ENCODE data around the gene MUC5AC.
"Not testable (repeated sequence)": the region's sequence is repeated elsewhere in the genome, so short reads cannot be mapped to it uniquely, and the experiment has no call there.

MUC5AC gene

DNA sequence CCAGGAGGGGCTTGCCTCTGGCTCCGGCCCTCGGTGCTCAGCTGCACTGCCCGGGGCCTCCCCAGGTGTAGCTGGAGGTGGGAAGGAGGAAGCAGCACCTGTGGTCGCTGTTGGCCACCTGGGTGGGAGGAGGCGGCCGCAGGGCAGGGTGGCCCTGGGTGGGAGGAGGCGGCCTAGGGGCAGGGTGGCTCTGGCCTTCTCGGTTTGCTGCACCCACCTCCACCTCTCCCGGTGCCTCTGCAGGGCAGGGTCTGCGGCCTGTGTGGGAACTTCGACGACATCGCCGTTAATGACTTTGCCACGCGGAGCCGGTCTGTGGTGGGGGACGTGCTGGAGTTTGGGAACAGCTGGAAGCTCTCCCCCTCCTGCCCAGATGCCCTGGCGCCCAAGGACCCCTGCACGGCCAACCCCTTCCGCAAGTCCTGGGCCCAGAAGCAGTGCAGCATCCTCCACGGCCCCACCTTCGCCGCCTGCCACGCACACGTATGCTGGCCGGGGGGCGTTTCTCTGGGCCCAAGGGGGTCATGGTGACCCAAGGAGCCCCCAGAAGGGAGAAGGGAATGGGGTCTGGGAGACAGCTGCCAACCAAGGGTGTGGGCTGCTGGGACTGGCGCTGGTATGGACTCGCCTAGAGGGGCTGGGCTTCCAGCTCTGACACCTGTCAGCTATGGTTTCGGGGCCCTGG, 20.6 kb downstream of the MUC5AC start:
- no peak for DNase-seq

DNA sequence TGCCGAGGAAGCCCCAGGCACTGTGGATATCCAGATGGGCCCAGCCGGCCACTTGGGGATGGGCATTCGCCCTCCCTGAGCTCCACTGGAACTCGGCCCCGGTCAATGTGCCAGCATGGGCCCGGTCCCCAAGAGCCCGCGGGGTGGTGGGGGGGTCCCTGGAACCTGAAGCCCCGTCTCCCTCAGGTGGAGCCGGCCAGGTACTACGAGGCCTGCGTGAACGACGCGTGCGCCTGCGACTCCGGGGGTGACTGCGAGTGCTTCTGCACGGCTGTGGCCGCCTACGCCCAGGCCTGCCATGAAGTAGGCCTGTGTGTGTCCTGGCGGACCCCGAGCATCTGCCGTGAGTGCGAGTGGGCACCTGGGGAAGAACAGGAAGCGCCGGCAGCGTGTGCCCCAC, 21.2 kb downstream of the MUC5AC start:
- no peak for DNase-seq

DNA sequence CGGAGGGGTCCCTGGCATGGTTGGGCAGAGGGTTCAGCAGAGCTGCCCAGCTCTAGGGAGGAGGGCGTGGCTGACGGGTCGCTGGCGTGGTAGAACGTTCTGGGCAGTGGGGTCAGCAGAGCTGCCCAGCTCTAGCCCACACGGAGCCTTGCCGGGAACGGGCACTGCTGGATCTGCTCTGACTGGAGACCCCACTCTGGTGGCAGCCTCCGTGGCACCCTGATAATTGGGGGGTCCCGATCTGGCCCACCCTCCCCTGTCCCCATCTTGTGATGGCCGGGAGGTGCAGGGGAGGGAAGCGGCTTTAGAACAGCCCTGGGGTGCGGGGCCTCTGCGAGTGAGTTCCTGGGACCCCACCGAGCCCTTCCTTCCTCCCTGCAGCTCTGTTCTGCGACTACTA, 21.9 kb downstream of the MUC5AC start:
- DNase-seq = no peak

DNA sequence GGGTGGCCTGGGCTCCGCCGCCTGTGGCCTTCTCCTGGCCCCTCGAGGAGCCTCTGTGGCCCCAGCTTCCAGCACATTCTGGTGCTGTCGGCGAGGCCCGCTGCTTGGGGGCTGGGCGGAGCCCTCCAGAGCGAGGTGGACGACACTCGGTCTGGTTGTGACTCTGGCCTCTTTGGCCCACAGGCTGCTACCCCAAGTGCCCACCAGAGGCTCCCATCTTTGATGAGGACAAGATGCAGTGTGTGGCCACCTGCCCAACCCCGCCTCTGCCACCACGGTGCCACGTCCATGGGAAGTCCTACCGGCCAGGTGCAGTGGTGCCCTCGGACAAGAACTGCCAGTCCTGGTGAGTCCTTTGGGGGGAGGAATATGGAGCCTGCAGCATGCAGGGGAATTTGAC, 22.4 kb downstream of the MUC5AC start:
- DNase-seq = no peak

DNA sequence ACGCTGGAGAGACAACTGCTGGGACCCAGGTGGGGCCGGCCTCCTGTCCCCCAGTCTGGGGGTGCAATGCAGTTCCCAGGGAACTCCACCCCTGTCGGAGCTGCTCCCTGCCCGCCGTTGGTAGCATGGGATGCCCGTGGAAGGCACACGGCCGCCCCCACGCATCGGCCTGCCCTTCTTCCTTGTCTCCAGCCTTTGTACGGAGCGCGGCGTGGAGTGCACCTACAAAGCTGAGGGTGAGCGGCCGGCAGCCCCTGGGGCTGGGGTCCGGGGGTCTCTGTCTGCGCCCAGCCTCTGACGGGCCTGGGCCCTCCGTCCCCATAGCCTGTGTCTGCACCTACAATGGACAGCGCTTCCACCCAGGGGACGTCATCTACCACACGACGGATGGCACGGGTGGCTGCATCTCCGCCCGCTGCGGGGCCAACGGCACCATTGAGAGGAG, 23.2 kb downstream of the MUC5AC start:
- no peak for DNase-seq

DNA sequence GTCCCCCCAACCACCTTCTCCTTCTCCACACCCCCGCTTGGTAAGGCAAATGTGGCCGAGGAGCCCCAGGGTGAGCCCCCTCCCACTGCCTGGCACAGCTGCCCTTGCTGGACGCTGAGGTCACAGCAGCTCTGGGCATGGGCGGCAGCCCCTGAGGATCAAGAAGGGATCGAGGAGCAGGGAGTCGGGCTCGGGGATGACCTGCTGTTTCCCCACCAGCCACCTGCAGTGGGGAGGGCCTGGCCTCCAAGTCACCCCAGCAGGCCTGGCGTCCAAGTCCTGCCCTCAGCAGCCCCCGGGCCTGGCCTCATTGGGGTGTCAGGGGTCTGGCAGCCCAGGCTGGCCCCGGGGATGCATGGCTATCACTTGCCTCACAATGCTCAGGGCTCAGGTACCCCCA, 23.7 kb downstream of the MUC5AC start:
- no peak for DNase-seq

DNA sequence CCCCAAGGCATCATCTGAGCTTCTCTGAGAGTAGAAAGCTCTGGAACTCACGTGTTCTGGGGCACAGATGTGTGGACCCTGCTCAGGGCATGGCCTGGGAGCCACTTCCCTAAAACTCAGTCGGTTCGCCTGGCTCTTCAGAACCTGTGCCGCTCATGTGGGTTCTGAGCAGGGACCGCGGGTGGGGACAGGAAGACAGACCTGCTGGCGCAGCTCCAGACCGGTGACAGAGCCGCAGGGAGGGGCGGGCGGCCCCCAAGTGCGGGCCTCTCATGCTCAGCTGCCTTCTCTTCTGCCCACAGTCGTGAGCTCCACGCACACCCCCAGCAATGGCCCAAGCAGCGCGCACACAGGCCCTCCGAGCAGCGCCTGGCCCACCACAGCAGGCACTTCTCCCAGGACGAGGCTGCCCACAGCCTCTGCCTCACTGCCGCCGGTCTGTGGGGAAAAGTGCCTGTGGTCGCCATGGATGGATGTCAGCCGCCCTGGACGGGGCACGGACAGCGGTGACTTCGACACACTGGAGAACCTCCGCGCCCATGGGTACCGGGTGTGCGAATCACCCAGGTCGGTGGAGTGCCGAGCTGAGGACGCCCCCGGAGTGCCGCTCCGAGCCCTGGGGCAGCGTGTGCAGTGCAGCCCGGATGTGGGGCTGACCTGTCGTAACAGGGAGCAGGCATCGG, 24.2 kb downstream of the MUC5AC start:
- DNase-seq = no peak

DNA sequence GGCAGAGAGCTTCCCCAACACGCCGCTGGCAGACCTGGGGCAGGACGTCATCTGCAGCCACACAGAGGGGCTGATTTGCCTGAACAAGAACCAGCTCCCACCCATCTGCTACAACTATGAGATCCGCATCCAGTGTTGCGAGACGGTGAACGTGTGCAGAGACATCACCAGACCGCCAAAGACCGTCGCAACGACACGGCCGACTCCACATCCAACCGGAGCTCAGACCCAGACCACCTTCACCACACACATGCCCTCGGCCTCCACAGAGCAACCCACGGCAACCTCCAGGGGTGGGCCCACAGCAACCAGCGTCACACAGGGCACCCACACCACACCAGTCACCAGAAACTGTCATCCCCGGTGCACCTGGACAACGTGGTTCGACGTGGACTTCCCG, 26.4 kb downstream of the MUC5AC start:
- DNase-seq = not testable (repeated sequence)

DNA sequence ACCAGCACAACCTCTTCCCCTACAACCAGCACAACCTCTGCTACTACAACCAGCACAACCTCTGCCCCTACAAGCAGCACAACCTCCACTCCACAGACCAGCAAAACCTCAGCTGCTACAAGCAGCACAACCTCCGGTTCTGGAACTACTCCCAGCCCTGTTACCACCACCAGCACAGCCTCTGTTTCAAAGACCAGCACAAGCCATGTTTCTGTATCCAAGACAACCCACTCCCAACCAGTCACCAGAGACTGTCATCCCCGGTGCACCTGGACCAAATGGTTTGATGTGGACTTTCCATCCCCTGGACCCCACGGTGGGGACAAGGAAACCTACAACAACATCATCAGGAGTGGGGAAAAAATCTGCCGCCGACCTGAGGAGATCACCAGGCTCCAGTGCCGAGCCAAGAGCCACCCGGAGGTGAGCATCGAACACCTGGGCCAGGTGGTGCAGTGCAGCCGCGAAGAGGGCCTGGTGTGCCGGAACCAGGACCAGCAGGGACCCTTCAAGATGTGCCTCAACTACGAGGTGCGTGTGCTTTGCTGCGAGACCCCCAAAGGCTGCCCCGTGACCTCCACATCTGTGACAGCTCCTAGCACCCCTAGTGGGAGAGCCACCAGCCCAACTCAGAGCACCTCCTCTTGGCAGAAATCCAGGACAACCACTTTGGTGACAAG, 30.8 kb downstream of the MUC5AC start:
- not testable (repeated sequence) for DNase-seq

DNA sequence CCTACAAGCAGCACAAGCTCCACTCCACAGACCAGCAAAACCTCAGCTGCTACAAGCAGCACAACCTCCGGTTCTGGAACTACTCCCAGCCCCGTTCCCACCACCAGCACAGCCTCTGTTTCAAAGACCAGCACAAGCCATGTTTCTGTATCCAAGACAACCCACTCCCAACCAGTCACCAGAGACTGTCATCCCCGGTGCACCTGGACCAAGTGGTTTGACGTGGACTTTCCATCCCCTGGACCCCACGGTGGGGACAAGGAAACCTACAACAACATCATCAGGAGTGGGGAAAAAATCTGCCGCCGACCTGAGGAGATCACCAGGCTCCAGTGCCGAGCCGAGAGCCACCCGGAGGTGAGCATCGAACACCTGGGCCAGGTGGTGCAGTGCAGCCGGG, 32.1 kb downstream of the MUC5AC start:
- DNase-seq = not testable (repeated sequence)

DNA sequence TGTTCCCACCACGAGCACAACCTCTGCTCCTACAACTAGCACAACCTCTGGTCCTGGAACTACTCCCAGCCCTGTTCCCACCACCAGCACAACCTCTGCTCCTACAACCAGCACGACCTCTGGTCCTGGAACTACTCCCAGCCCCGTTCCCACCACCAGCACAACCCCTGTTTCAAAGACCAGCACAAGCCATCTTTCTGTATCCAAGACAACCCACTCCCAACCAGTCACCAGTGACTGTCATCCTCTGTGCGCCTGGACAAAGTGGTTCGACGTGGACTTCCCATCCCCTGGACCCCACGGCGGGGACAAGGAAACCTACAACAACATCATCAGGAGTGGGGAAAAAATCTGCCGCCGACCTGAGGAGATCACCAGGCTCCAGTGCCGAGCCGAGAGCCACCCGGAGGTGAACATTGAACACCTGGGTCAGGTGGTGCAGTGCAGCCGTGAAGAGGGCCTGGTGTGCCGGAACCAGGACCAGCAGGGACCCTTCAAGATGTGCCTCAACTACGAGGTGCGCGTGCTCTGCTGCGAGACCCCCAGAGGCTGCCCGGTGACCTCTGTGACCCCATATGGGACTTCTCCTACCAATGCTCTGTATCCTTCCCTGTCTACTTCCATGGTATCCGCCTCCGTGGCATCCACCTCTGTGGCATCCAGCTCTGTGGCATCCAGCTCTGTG, 34.2 kb downstream of the MUC5AC start:
- not testable (repeated sequence) for DNase-seq

DNA sequence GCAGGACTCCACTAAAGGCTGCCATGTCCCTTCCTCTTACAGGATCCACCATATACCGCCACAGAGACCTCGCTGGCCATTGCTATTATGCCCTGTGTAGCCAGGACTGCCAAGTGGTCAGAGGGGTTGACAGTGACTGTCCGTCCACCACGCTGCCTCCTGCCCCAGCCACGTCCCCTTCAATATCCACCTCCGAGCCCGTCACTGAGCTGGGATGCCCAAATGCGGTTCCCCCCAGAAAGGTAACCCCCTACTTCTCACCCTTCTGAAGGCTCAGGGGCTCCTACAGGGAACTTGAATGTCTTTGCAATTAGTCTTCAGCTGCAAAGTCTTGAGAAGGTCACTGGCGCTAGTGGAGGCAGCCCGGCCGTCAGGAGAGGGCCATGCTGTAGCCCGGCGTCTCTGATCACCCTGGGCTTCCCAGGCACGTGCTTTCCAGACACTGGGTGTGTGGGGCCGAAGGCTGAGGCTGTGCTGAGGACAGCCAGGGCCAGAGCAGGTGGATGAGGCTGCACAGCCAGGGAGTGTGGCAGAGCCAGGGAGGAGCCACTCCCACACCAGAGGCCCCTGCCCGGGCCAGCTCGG, 35.1 kb downstream of the MUC5AC start:
- DNase-seq = no peak

DNA sequence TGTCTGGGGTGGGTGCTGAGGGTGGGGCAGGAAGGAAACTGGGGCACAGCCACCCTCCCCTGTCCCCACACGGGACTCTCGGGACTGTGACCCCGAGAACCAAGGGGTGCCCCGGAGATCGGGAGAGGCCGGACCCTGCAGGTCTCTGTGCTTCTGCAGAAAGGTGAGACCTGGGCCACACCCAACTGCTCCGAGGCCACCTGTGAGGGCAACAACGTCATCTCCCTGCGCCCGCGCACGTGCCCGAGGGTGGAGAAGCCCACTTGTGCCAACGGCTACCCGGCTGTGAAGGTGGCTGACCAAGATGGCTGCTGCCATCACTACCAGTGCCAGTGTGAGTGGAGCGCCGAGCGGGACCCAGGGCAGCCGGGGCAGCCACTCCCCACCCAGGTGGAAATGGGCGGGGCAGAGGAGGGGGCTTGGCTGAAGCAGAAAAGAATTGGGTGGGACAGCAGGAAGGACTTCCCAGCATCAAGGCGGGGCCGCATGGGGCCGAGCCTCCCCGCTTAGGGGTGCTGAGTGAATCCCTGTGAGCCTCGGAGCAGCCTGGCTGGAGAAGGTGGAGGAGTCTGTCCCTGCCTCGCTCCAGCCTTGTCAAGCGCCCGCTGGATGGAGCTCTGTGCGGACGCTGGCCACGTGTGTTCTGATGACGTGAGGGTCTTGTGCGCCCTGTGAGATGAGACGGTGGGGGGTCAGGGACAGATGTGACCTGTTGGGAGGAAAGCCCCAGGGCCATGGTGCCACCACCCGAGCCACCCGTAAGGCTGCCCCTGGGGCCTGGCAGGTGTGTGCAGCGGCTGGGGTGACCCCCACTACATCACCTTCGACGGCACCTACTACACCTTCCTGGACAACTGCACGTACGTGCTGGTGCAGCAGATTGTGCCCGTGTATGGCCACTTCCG, 35.8 kb downstream of the MUC5AC start:
- DNase-seq = no peak

DNA sequence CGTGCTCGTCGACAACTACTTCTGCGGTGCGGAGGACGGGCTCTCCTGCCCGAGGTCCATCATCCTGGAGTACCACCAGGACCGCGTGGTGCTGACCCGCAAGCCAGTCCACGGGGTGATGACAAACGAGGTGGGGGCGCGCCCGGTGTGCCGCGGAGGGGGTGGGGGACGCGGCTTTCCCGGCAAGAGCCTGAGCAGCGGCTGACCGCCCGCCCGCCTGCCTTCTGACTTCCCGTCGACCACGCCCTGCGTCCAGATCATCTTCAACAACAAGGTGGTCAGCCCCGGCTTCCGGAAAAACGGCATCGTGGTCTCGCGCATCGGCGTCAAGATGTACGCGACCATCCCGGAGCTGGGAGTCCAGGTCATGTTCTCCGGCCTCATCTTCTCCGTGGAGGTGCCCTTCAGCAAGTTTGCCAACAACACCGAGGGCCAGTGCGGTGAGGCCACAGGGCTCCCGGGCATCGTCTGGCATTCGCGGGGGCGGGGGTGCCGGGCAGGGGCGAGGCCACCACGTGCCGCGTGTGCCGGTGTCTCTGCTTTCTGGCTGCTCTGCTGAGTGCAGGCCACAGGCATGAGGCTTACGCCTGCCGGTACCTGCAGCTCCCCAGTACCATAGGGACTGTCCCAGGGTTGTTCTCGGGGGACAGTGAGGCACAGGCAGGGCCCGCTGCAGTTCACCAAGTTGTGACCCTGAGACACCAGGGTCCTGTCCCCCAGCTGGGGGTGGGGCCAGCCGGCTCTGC, 36.7 kb downstream of the MUC5AC start:
- no peak for DNase-seq

DNA sequence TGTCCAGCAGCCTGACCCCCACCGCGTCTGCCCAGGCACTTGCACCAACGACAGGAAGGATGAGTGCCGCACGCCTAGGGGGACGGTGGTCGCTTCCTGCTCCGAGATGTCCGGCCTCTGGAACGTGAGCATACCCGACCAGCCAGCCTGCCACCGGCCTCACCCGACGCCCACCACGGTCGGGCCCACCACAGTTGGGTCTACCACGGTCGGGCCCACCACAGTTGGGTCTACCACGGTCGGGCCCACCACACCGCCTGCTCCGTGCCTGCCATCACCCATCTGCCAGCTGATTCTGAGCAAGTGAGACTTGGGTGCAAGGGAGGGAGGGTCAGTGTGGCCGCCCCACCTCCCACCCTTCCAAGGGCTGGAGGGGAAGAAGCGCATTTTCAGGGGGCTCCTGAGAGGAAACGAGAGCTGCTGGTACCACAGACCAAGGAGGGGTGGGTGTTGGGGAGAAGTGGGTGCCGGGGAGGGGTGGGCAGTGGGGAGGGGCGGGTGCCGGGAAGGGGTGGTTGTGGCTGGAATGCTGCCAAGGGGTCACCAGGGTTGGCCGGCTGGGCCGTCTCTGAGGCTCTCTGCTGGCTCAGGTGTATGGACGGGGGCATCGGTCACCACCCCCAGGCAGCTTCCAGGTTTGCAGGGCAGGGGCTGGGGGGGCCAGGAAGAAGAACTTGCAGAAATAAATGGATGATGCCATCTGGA, 37.4 kb downstream of the MUC5AC start:
- DNase-seq = no peak

DNA sequence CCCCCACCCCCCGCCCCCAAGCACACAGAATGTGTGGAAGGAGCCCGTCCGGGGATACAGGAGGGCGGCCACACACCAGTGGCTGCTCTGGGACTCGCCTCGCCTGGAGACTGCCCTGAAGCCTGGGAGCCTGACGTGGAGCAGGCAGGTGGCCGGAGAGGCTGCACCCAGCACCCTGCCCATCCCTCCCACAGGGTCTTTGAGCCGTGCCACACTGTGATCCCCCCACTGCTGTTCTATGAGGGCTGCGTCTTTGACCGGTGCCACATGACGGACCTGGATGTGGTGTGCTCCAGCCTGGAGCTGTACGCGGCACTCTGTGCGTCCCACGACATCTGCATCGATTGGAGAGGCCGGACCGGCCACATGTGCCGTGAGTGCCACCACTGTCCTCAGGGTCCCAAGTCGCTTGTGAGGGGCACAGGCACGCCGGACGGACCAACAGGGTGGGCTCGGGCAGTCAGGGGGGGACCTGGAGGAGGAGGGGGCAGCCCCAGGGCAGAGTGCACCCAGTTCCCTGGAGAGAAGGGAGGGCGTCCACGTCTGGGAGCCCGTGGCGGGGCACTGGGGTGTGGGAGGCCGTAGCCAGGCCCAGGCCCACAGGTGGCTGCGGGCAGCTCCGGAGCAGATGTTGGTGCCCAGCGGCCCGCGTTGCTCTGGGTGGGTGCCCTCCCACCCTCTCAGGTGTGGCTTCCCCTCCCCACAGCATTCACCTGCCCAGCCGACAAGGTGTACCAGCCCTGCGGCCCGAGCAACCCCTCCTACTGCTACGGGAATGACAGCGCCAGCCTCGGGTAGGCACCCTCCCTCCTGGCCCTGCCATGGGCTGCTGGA, 38.1 kb downstream of the MUC5AC start:
- no peak for DNase-seq

DNA sequence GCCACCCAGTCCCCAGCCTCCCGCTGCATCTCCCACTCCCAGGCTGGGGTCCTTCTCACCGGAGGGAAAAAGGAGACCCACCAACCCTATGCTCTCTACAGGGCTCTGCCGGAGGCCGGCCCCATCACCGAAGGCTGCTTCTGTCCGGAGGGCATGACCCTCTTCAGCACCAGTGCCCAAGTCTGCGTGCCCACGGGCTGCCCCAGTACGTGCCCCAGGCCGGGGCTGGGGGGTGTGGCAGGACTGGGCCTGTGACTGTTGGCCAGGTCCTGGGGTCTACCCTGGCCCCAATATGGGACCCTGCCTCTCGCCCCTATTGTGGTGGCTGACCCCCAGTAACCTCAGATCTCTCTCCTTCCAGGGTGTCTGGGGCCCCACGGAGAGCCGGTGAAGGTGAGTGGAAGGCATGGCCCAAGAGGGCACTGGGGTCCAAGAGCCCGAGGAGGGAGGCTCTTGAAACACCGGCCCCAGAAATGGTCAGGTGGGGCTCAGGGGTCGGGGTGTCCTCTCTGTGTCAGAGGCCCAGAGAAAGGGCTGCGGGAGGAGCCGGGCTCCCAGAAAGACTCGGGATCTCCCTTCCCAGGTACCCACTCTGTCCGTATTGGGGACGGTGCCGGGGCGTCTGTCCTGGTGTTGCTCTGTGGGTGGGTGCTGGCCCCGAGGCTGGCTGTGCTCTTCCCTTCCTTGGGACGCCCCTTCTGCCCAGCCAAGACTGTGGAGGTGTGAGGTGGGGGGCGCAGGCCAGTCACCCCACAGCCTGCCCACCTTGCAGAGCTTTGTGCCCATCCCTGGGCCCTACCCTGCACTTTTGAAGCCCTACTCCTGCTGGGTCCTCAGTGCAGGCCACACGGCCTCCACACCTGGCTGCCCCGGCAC, 39.0 kb downstream of the MUC5AC start:
- no peak for DNase-seq

DNA sequence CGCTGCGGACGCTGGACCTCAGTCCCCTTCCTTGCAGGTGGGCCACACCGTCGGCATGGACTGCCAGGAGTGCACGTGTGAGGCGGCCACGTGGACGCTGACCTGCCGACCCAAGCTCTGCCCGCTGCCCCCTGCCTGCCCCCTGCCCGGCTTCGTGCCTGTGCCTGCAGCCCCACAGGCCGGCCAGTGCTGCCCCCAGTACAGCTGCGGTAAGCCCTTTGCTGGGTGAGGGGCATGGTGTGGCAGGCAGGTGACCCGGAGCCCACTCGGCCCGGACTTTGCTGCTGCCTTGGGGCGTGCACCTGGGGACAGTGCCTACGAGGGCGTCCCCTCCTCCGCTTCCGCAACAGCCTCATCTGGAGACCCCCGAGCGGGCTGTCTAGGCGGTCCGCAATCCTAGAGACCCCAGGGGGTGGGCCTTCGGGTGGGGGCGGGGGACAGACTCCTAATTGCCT, 39.7 kb downstream of the MUC5AC start:
- no peak for DNase-seq

All from right kidney (tissue), 1 donor.